ENCODE data around the gene NOL12.

GRCh38 chr22:37654563-37655251 lies 31.4 kb upstream of the NOL12 start:
- TF ChIP-seq OSR1 (CRISPR knock-in tag; IDR thresholded peaks at IDR 0.05) (no peak), ESRRG (CRISPR knock-in tag; IDR thresholded peaks at IDR 0.05) (no peak), CREB5 (CRISPR knock-in tag; IDR thresholded peaks at IDR 0.05; ENCODE audit: low read depth) (no peak), ARNTL (CRISPR knock-in tag; IDR thresholded peaks at IDR 0.05; ENCODE audit: borderline replicate concordance, low read depth) (no peak), GLIS3 (CRISPR knock-in tag; IDR thresholded peaks at IDR 0.05) (no peak), TOX (CRISPR knock-in tag; IDR thresholded peaks at IDR 0.05; ENCODE audit: borderline replicate concordance) (no peak), RARB (CRISPR knock-in tag; IDR thresholded peaks at IDR 0.05) (no peak), ZFP30 (CRISPR knock-in tag; IDR thresholded peaks at IDR 0.05) (no peak)

All from SK-N-SH treated with all-trans-retinoic acid at 6 μM for 48 hours (cell line).